GM23338 (cell line): ENCODE results near the gene TRPM2. TPM values are rescaled to one million over a fixed set of nuclear protein-coding genes. Genes with fewer than 3 reads are reported as not detected.

Experiments
- ATAC-seq: fragments of 200-7000 bp; cut with Tn5 transposase; 3 replicates; pipeline ENCODE4 v1.9.1; 2020
- DNase-seq: peaks from one replicate; pipeline ENCODE4 v3.0.0-alpha.2; 2015; ENCODE audit warnings: low spot score
- H2AFZ ChIP-seq: fragments of 200-600 bp; sonication (generic); 2 replicates; pipeline ENCODE4 v1.8.0; 2016; ENCODE audit warnings: antibody characterized with exemption, mild to moderate bottlenecking, moderate library complexity
- H3F3A ChIP-seq: fragments of 200-600 bp; sonication (generic); replicated peaks from 2 replicates; pipeline ENCODE4 v1.8.0; 2017; ENCODE audit warnings: antibody characterized with exemption, mixed run types, low read depth
- H3K27ac ChIP-seq: fragments of 200-600 bp; sonication (generic); 2 replicates; pipeline ENCODE4 v1.6.1; 2016; ENCODE audit warnings: low read depth
- H3K27me3 ChIP-seq: fragments of 200-600 bp; sonication (generic); 2 replicates; pipeline ENCODE4 v1.8.0; 2016; ENCODE audit warnings: mild to moderate bottlenecking, mixed run types, moderate library complexity; ENCODE audit not compliant: insufficient read depth
- H3K36me3 ChIP-seq: fragments of 200-600 bp; sonication (generic); 2 replicates; pipeline ENCODE4 v1.8.0; 2016; ENCODE audit warnings: mild to moderate bottlenecking; ENCODE audit not compliant: insufficient read depth
- H3K4me1 ChIP-seq: fragments of 200-600 bp; sonication (generic); 2 replicates; pipeline ENCODE4 v1.8.0; 2016; ENCODE audit warnings: mild to moderate bottlenecking, moderate library complexity; ENCODE audit not compliant: insufficient read depth
- H3K4me2 ChIP-seq: fragments of 200-600 bp; sonication (generic); 2 replicates; pipeline ENCODE4 v1.7.1; 2017; ENCODE audit warnings: mixed run types
- H3K4me3 ChIP-seq: fragments of 200-600 bp; sonication (generic); 2 replicates; pipeline ENCODE4 v1.6.1; 2016; ENCODE audit warnings: mixed run types
- H3K79me2 ChIP-seq: fragments of 200-600 bp; sonication (generic); replicated peaks from 2 replicates; pipeline ENCODE4 v1.8.0; 2017; ENCODE audit warnings: mild to moderate bottlenecking; ENCODE audit not compliant: insufficient read depth
- H3K9me2 ChIP-seq: fragments of 200-600 bp; sonication (generic); 2 replicates; pipeline ENCODE4 v1.8.0; 2017; ENCODE audit not compliant: insufficient read depth
- H4K20me1 ChIP-seq: fragments of 200-600 bp; sonication (generic); replicated peaks from 2 replicates; pipeline ENCODE4 v1.8.0; 2017; ENCODE audit warnings: mild to moderate bottlenecking; ENCODE audit not compliant: insufficient read depth
- H3K27ac Mint-ChIP-seq: 2 replicates; pipeline ENCODE4 v1.8.0; 2020; ENCODE audit warnings: inconsistent platforms, mild to moderate bottlenecking, moderate library complexity, mixed read lengths
- H3K27me3 Mint-ChIP-seq: 3 replicates; pipeline ENCODE4 v1.8.0; 2022; ENCODE audit warnings: low read depth, mild to moderate bottlenecking, moderate library complexity, mixed read lengths, inconsistent platforms; ENCODE audit not compliant: insufficient read depth, poor library complexity
- H3K36me3 Mint-ChIP-seq: 3 replicates; pipeline ENCODE4 v1.8.0; 2021; ENCODE audit warnings: low read depth, mild to moderate bottlenecking, inconsistent platforms, moderate library complexity, mixed read lengths
- H3K4me1 Mint-ChIP-seq: 3 replicates; pipeline ENCODE4 v1.8.0; 2020; ENCODE audit warnings: mild to moderate bottlenecking, inconsistent platforms, mixed read lengths
- H3K4me3 Mint-ChIP-seq: 3 replicates; pipeline ENCODE4 v1.8.0; 2021; ENCODE audit warnings: moderate library complexity, mild to moderate bottlenecking, inconsistent platforms, mixed read lengths
- H3K9me3 Mint-ChIP-seq: 3 replicates; pipeline ENCODE4 v1.8.0; 2020; ENCODE audit warnings: moderate library complexity, mild to moderate bottlenecking, inconsistent platforms, mixed read lengths
- CREB1 ChIP-seq: fragments of 250-450 bp; sonication (Bioruptor Pico); IDR thresholded peaks from 2 replicates; pipeline ENCODE4 v1.5.0; 2020; ENCODE audit warnings: low read depth, mild to moderate bottlenecking, moderate library complexity
- EZH2 ChIP-seq: fragments of 200-600 bp; sonication (generic); IDR thresholded peaks from one replicate; pipeline ENCODE4 v1.8.0; 2017; ENCODE audit warnings: antibody characterized with exemption, mild to moderate bottlenecking, low read depth; ENCODE audit not compliant: unreplicated experiment
- JUNB ChIP-seq: IDR thresholded peaks from one replicate; pipeline ENCODE4 v1.6.1; 2016; ENCODE audit warnings: antibody characterized with exemption; ENCODE audit not compliant: unreplicated experiment
- NANOG ChIP-seq: IDR thresholded peaks from 2 replicates; pipeline ENCODE4 v1.6.1; 2016; ENCODE audit warnings: antibody characterized with exemption, borderline replicate concordance
- POLR2AphosphoS5 ChIP-seq: IDR thresholded peaks from 2 replicates; pipeline ENCODE4 v1.6.1; 2016; ENCODE audit warnings: antibody characterized with exemption, low read depth
- REST ChIP-seq: IDR thresholded peaks from one replicate; pipeline ENCODE4 v1.6.1; 2018; ENCODE audit warnings: antibody characterized with exemption; ENCODE audit not compliant: unreplicated experiment
- STAT1 ChIP-seq: IDR thresholded peaks from one replicate; pipeline ENCODE4 v1.6.1; 2016; ENCODE audit warnings: antibody characterized with exemption; ENCODE audit not compliant: unreplicated experiment
- ZNF114 ChIP-seq: fragments of 250-450 bp; sonication (Bioruptor Pico); IDR thresholded peaks from 2 replicates; pipeline ENCODE4 v1.5.0; 2020; ENCODE audit warnings: mild to moderate bottlenecking, moderate library complexity
- ZNF331 ChIP-seq: fragments of 250-450 bp; sonication (Bioruptor Pico); IDR thresholded peaks from 2 replicates; pipeline ENCODE4 v1.5.0; 2020; ENCODE audit warnings: low read depth, mild to moderate bottlenecking, moderate library complexity
- ZNF462 ChIP-seq: fragments of 250-450 bp; sonication (Bioruptor Pico); IDR thresholded peaks from 2 replicates; pipeline ENCODE4 v1.5.0; 2020; ENCODE audit warnings: mild to moderate bottlenecking, moderate library complexity
- polyA plus RNA-seq: library from polyadenylated mRNA; unstranded; fragments of >200 nt; fragmentation: Nextera tagmentation; extraction: Ambion mirVana; gene quantifications from 2 replicates; pipeline ENCODE4 v1.2.1, GENCODE V29; 2016
- total RNA-seq: library from RNA; depleted of rRNA; stranded (reverse); fragments of >200 nt; shearing (Covaris generic); gene quantifications from 2 replicates; pipeline ENCODE4 v1.2.3, GENCODE V29; 2014
- TF ChIP-seq, protein P1 (sequence below): IDR thresholded peaks from 2 replicates; pipeline ENCODE4 v1.6.1; 2016; ENCODE audit warnings: antibody characterized with exemption

Gene TRPM2
- total and polyA plus RNA-seq, 2 experiments from 2014 or later = 0.53 to 0.83 TPM

- H3K9me2 ChIP-seq = no peaks in the 10 kb centered on the region
- DNase-seq (no peak), ATAC-seq (no peak)
- no peaks in the 10 kb centered on the region for H3K79me2 ChIP-seq
- no peak overlapping the region for H3K4me3 ChIP-seq
- H4K20me1 ChIP-seq = no peaks in the 10 kb centered on the region
- Mint-ChIP-seq H3K9me3 (no peaks in the 10 kb centered on the region; the same call in 2 of the 3 replicates), H3K36me3 (peaks cover 2% of the 10 kb centered on the region; the same call in 1 of the 3 replicates), H3K4me1 (no peaks in the 10 kb centered on the region), H3K27ac (no peak overlapping the region), H3K27me3 (peaks cover 3% of the 10 kb centered on the region), H3K4me3 (no peak overlapping the region)
- no peak overlapping the region for H2AFZ ChIP-seq
- H3K4me1 ChIP-seq = no peaks in the 10 kb centered on the region
- H3K27ac ChIP-seq = no peak overlapping the region
- no peaks in the 10 kb centered on the region for H3K36me3 ChIP-seq
- TF ChIP-seq POLR2AphosphoS5 (no peak), ZNF114 (CRISPR knock-in tag) (no peak)
- TF ChIP-seq, protein P1, sequence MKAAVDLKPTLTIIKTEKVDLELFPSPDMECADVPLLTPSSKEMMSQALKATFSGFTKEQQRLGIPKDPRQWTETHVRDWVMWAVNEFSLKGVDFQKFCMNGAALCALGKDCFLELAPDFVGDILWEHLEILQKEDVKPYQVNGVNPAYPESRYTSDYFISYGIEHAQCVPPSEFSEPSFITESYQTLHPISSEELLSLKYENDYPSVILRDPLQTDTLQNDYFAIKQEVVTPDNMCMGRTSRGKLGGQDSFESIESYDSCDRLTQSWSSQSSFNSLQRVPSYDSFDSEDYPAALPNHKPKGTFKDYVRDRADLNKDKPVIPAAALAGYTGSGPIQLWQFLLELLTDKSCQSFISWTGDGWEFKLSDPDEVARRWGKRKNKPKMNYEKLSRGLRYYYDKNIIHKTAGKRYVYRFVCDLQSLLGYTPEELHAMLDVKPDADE = no peak
- no peaks in the 10 kb centered on the region for H3F3A ChIP-seq
- H3K4me2 ChIP-seq = no peak overlapping the region
- H3K27me3 ChIP-seq = no peaks in the 10 kb centered on the region
Observed at GRCh38 chr21:44436958-44437357, 83.5 kb downstream of the TRPM2 start.

DNA sequence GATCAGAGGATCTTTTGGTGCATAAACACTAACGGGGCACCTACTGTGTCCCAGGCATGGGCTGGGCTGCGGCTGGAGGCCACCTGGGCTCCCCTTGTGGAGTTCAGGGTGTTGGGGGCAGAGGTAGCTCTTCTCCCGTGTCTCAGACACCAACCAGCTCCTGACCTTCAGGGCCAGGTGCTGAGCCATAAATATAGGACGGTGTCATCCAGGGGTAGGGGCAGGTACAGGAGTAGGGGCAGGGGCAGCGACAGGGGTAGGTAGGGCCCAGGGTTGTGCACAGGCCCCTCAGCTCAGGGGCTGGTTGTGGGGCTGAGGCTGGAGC is 83.9 kb downstream of the TRPM2 start:
- Histone ChIP-seq H3K4me2 (no peak overlapping the region), H2AFZ (no peak overlapping the region), H4K20me1 (no peaks in the 10 kb centered on the region), H3K4me1 (no peaks in the 10 kb centered on the region), H3K4me3 (no peak overlapping the region), H3K9me2 (no peaks in the 10 kb centered on the region), H3K36me3 (no peaks in the 10 kb centered on the region), H3K79me2 (no peaks in the 10 kb centered on the region), H3K27ac (no peak overlapping the region), H3F3A (no peaks in the 10 kb centered on the region), H3K27me3 (no peaks in the 10 kb centered on the region)
- no peak overlapping the region for H3K4me3 Mint-ChIP-seq
- H3K9me3 Mint-ChIP-seq = no peaks in the 10 kb centered on the region
- no peaks in the 10 kb centered on the region for H3K36me3 Mint-ChIP-seq
- no peak overlapping the region for H3K27ac Mint-ChIP-seq
- H3K4me1 Mint-ChIP-seq = no peaks in the 10 kb centered on the region
- no peak for DNase-seq
- H3K27me3 Mint-ChIP-seq = peaks cover 3% of the 10 kb centered on the region
- ATAC-seq = no peak
- no peak for TF ChIP-seq ZNF462 (CRISPR knock-in tag)
- TF ChIP-seq NANOG = no peak
- no peak for TF ChIP-seq EZH2
- TF ChIP-seq JUNB = no peak
- no peak for TF ChIP-seq REST
- TF ChIP-seq POLR2AphosphoS5 = no peak
- no peak for TF ChIP-seq CREB1 (CRISPR knock-in tag)
- no peak for TF ChIP-seq ZNF331 (CRISPR knock-in tag)
- TF ChIP-seq STAT1 = no peak
